GM21381 (cell line): ENCODE measurements around the gene SRMS.
"Not testable (repeated sequence)": the region's sequence is repeated elsewhere in the genome, so short reads cannot be mapped to it uniquely, and the experiment has no call there.

ENCODE experiments used
- ATAC-seq: cut with Tn5 transposase; IDR thresholded peaks from one replicate; pipeline ENCODE4 v1.9.1; 2021; ENCODE audit warnings: mild to moderate bottlenecking, moderate library complexity; ENCODE audit not compliant: unreplicated experiment

Gene SRMS

GRCh38 chr20:63525185-63525584, 22.4 kb downstream of the SRMS start:
- no peak for ATAC-seq

- no peak for ATAC-seq
Measured at GRCh38 chr20:63522981-63523611, 24.5 kb downstream of the SRMS start.

GRCh38 chr20:63522091-63522868, 25.3 kb downstream of the SRMS start:
- ATAC-seq = no peak

GRCh38 chr20:63521602-63522001, 25.9 kb downstream of the SRMS start:
- no peak for ATAC-seq

GRCh38 chr20:63520934-63521601, 26.5 kb downstream of the SRMS start:
- peak; percentile 50 for ATAC-seq

- ATAC-seq = peak; percentile 69
Measured at GRCh38 chr20:63520504-63520933, 27.0 kb downstream of the SRMS start, which contains the start of gene PPDPF. PPDPF (plus strand) TSS chr20:63520765; CDS start chr20:63521309, 544 bp downstream.

- ATAC-seq = peak; percentile 33
Measured at GRCh38 chr20:63519668-63520503, 27.7 kb downstream of the SRMS start.

- no peak for ATAC-seq
Measured at GRCh38 chr20:63518946-63519667, 28.4 kb downstream of the SRMS start.

GRCh38 chr20:63518351-63518861, 29.1 kb downstream of the SRMS start:
- no peak for ATAC-seq

- no peak for ATAC-seq
Measured at GRCh38 chr20:63517376-63518309, 29.9 kb downstream of the SRMS start.

- ATAC-seq = not testable (repeated sequence)
Measured at GRCh38 chr20:63514520-63514919, 33.0 kb downstream of the SRMS start.

GRCh38 chr20:63513207-63513606, 34.3 kb downstream of the SRMS start:
- ATAC-seq = no peak

- ATAC-seq = no peak
Measured at GRCh38 chr20:63509088-63509564, 38.4 kb downstream of the SRMS start.

- ATAC-seq = no peak
Measured at GRCh38 chr20:63508072-63508768, 39.3 kb downstream of the SRMS start.

- no peak for ATAC-seq
Measured at GRCh38 chr20:63507083-63507743, 40.3 kb downstream of the SRMS start.

- ATAC-seq = no peak
Measured at GRCh38 chr20:63505723-63506122, 41.8 kb downstream of the SRMS start.

GRCh38 chr20:63505281-63505680, 42.3 kb downstream of the SRMS start:
- no peak for ATAC-seq

- ATAC-seq = no peak
Measured at GRCh38 chr20:63504642-63505041, 42.9 kb downstream of the SRMS start.
